ENCODE measurements around the gene WBP1L. TPM values are rescaled to one million over a fixed set of nuclear protein-coding genes. Genes with fewer than 3 reads are reported as not detected.
"Not testable (repeated sequence)": the region's sequence is repeated elsewhere in the genome, so short reads cannot be mapped to it uniquely, and the experiment has no call there.

WBP1L gene
- total RNA-seq, 2 donors from 2014 or later, result 123 to 268 TPM

DNA sequence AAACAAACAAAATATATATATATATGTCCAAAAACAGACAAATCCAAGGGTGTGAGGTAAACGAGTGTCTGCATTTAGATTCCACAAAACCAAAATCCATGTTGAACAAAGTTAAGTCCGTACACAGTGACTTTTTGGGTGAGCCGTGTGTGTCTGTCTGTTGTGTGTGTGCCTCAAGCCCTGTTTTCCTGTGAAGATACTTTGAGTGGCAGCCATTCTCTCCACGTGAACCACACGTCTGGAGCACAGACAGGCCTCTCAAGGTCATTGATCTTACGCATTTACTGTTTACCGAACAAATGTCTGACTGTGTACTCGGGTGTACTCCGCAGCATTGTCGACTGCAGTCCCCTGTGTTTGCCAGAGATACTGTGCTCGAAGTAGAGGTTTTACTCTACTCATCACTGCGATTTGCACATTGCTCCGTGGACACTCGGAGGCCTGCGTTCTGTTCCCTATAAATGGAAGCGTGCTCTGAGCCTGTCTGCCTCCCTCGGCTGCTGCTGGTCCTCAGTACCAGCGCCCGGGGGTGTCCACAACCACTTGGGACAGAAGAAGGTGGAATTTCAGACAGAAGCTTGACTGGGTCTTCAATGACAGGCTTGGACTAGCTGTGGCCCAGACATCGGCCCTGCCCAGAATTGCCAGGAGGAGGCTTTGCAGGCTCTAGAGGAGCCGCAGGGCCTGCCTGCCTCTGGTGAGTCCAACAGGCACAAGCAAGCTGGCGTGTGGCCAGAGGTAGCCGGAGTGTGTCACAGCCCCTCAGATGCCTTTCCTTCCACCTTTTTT, 71.3 kb downstream of the WBP1L start:
- Histone ChIP-seq H3K4me1 (ENCODE audit: control insufficient read depth in 1 of 2, low read depth in 2 of 2) (peaks cover 30 to 49% of the 10 kb centered on the region in 2 donors), H3K9me3 (no peaks in the 10 kb centered on the region), H3K27ac (peak overlapping the region; percentile 96 to 99), H3K4me3 (peak overlapping the region; percentile 44), H3K27me3 (replicated peaks; ENCODE audit: insufficient read depth) (no peaks in the 10 kb centered on the region), H3K36me3 (peaks cover 33% of the 10 kb centered on the region)
- TF ChIP-seq, protein P1, sequence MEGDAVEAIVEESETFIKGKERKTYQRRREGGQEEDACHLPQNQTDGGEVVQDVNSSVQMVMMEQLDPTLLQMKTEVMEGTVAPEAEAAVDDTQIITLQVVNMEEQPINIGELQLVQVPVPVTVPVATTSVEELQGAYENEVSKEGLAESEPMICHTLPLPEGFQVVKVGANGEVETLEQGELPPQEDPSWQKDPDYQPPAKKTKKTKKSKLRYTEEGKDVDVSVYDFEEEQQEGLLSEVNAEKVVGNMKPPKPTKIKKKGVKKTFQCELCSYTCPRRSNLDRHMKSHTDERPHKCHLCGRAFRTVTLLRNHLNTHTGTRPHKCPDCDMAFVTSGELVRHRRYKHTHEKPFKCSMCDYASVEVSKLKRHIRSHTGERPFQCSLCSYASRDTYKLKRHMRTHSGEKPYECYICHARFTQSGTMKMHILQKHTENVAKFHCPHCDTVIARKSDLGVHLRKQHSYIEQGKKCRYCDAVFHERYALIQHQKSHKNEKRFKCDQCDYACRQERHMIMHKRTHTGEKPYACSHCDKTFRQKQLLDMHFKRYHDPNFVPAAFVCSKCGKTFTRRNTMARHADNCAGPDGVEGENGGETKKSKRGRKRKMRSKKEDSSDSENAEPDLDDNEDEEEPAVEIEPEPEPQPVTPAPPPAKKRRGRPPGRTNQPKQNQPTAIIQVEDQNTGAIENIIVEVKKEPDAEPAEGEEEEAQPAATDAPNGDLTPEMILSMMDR (IDR thresholded peaks at IDR 0.05), result peak; percentile 15
- ATAC-seq (ENCODE audit: insufficient number of reproducible peaks, low FRiP score, low read depth) (peak; percentile 48), DNase-seq (ENCODE audit: low spot score) (peak; percentile 84)

DNA sequence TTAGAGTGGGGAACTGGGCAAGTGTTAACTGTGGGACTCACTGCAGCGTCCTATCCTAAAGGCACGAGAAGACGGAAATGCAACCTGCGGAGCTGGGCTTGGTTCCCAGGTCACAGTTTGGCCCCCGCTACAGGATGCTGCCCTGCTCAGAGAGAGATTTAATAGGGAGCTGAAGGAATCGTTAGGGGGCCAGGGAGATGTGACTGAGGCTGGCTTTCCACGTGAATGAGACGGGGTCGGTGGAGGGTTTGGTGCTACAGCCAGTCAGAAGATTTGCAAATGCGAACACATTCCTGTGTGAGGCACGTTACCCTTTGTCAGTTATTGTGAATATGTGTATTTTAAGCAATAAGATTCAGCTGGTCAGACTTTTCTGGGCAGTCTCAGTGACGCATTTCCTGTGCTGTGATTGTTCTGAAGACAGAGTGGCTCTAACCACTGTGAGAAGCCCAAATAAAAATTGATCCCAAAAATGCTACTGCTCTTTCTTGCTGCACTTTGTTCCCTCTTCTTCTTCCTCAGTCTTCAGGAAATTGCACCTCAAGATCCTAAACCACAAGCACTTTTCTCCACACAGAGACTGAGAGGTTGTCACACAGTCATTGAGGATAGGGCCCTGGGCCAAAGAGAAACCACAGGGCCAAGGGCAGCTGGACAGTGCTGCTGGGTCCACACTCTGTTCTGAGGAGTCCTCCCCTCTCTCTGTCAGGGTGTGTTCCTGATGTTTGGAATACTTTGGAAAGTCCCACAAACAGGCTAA, 72.2 kb downstream of the WBP1L start:
- DNase-seq (ENCODE audit: low spot score), result peak; percentile 50
- Histone ChIP-seq H3K27ac (peak overlapping the region; percentile 96 to 99), H3K4me1 (ENCODE audit: control insufficient read depth in 1 of 2, low read depth in 2 of 2) (peaks cover 30 to 49% of the 10 kb centered on the region in 2 donors), H3K4me3 (peak overlapping the region; percentile 44), H3K36me3 (peaks cover 27% of the 10 kb centered on the region), H3K27me3 (replicated peaks; ENCODE audit: insufficient read depth) (no peaks in the 10 kb centered on the region), H3K9me3 (no peaks in the 10 kb centered on the region)
- TF ChIP-seq, protein P1 (IDR thresholded peaks at IDR 0.05), result no peak
- peak; percentile 76 for ATAC-seq (ENCODE audit: insufficient number of reproducible peaks, low FRiP score, low read depth)

DNA sequence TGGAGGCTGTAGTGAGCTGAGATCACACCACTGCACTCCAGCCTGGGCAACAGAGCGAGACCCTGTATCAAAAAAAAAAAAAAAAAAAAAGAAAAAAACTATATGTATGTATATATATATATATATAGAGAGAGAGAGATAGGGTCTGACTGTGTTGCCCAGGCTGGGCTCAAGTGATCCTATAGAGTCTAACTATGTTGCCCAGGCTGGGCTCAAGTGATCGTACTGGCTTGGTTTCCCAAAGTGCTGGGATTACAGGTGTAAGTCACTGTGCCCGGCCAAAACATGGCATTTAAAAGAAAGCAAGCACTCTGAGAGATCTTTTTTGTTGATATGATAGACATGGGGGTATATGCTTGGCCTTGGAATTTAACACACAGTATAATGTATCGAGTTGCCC, 73.4 kb downstream of the WBP1L start:
- Histone ChIP-seq H3K9me3 (no peaks in the 10 kb centered on the region), H3K4me1 (ENCODE audit: control insufficient read depth in 1 of 2, low read depth in 2 of 2) (peaks cover 30 to 46% of the 10 kb centered on the region in 2 donors), H3K4me3 (no peak overlapping the region), H3K27ac (peak overlapping the region; percentile 96 to 99), H3K36me3 (peaks cover 15% of the 10 kb centered on the region), H3K27me3 (replicated peaks; ENCODE audit: insufficient read depth) (no peaks in the 10 kb centered on the region)
- ATAC-seq (ENCODE audit: insufficient number of reproducible peaks, low FRiP score, low read depth), result no peak
- no peak for DNase-seq (ENCODE audit: low spot score)
- TF ChIP-seq, protein P1 (IDR thresholded peaks at IDR 0.05), result no peak

DNA sequence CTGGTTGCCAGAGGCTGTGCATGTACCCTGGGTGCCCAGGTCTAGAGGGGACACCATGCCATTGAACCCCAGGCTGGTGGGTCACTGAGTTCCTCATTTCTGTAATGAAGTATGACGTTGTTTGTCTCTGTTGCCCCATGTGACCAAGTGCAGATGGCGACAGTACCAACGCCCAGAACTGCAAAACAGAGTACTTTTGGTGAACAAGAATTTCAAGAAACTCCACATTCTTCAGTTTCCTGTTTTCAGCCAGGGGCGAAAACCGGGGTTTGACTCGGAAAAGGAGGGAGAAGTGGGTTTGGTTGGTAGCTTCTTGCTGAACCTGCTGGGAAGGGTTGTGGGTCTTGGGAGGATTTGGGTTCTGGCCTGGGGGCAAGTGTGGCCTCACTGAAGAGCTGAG, 75.3 kb downstream of the WBP1L start:
- H3K36me3 ChIP-seq, result no peaks in the 10 kb centered on the region
- ATAC-seq (ENCODE audit: insufficient number of reproducible peaks, low FRiP score, low read depth) (no peak), DNase-seq (ENCODE audit: low spot score) (no peak)
- no peaks in the 10 kb centered on the region for H3K27me3 ChIP-seq (replicated peaks; ENCODE audit: insufficient read depth)
- H3K9me3 ChIP-seq, result no peaks in the 10 kb centered on the region
- no peak overlapping the region for H3K4me3 ChIP-seq
- peaks cover 24 to 28% of the 10 kb centered on the region in 2 donors for H3K4me1 ChIP-seq (ENCODE audit: control insufficient read depth in 1 of 2, low read depth in 2 of 2)
- TF ChIP-seq, protein P1 (IDR thresholded peaks at IDR 0.05), result no peak
- peak overlapping the region; percentile 96 to 99 for H3K27ac ChIP-seq

DNA sequence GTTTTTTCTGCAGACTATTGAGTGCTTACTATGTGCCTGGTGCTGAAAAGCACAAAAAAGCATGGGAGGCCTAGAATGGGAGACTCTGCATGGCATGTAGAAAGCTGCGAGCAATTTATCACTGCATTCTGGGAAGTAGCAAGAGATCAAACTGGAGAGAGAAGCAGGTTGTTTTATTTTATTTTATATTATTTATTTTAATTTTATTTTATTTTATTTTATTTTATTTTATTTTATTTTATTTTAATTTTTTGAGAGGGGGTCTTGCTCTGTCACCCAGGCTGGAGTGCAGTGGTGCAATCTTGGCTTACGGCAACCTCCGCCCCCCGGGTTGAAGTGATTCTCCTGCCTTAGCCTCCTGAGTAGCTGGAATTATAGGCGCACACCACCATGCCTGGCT, 76.3 kb downstream of the WBP1L start:
- not testable (repeated sequence) for H3K4me3 ChIP-seq; H3K27me3 ChIP-seq (replicated peaks; ENCODE audit: insufficient read depth); H3K9me3 ChIP-seq; DNase-seq (ENCODE audit: low spot score); ATAC-seq (ENCODE audit: insufficient number of reproducible peaks, low FRiP score, low read depth); H3K36me3 ChIP-seq
- H3K27ac ChIP-seq, result peak overlapping the region in 1 of 2 donors; percentile 96
- peaks cover 17 to 19% of the 10 kb centered on the region in 2 donors for H3K4me1 ChIP-seq (ENCODE audit: control insufficient read depth in 1 of 2, low read depth in 2 of 2)

Measured in thoracic aorta (tissue), 2 donors.